COLO668 (cell line): ENCODE data around the gene ZGLP1.
"Not testable (repeated sequence)": the region's sequence is repeated elsewhere in the genome, so short reads cannot be mapped to it uniquely, and the experiment has no call there.

Experiments used
- DNase-seq: peaks from one replicate; lab custom pipeline; 2025; ENCODE audit not compliant: unreplicated experiment; lab: John Stamatoyannopoulos, UW

The ZGLP1 gene

DNA sequence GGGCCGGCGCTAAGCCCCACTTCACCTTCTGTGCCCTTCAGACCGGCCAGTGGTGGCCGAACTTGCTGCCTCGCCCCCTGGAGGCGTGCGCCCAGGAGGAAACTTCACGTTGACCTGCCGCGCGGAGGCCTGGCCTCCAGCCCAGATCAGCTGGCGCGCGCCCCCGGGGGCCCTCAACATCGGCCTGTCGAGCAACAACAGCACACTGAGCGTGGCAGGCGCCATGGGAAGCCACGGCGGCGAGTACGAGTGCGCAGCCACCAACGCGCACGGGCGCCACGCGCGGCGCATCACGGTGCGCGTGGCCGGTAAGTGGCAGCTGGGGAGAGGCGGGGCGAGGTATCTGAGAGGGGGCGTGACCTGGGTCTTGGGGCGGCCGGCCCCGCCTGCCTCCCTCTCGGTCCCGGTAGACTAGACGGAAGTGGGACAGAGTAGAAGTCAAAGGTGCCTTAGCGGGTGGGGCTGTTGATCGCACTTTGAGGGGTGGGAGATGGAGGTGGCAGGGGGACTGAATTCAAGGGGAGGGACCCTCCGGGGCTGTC lies 14.2 kb downstream of the ZGLP1 start:
- DNase-seq, result no peak

DNA sequence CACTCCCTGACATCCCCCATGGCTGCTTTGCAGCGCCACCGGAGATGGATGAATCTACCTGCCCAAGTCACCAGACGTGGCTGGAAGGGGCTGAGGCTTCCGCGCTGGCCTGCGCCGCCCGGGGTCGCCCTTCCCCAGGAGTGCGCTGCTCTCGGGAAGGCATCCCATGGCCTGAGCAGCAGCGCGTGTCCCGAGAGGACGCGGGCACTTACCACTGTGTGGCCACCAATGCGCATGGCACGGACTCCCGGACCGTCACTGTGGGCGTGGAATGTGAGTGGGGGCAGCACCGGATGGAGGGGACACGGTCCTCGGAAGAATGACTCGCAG lies 15.3 kb downstream of the ZGLP1 start:
- no peak for DNase-seq

DNA sequence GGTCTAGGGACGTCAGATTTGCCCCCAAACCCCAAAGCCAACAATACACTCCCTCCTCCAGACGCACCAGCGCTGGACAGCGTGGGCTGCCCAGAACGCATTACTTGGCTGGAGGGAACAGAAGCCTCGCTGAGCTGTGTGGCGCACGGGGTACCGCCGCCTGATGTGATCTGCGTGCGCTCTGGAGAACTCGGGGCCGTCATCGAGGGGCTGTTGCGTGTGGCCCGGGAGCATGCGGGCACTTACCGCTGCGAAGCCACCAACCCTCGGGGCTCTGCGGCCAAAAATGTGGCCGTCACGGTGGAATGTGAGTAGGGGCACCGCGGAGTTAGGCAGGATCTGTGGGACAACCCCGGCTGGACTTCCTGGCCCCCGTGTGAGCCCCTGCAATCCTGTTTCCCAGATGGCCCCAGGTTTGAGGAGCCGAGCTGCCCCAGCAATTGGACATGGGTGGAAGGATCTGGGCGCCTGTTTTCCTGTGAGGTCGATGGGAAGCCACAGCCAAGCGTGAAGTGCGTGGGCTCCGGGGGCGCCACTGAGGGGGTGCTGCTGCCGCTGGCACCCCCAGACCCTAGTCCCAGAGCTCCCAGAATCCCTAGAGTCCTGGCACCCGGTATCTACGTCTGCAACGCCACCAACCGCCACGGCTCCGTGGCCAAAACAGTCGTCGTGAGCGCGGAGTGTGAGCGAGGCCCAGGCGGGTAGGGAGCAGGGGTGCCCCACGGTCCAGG lies 15.8 kb downstream of the ZGLP1 start:
- no peak for DNase-seq

DNA sequence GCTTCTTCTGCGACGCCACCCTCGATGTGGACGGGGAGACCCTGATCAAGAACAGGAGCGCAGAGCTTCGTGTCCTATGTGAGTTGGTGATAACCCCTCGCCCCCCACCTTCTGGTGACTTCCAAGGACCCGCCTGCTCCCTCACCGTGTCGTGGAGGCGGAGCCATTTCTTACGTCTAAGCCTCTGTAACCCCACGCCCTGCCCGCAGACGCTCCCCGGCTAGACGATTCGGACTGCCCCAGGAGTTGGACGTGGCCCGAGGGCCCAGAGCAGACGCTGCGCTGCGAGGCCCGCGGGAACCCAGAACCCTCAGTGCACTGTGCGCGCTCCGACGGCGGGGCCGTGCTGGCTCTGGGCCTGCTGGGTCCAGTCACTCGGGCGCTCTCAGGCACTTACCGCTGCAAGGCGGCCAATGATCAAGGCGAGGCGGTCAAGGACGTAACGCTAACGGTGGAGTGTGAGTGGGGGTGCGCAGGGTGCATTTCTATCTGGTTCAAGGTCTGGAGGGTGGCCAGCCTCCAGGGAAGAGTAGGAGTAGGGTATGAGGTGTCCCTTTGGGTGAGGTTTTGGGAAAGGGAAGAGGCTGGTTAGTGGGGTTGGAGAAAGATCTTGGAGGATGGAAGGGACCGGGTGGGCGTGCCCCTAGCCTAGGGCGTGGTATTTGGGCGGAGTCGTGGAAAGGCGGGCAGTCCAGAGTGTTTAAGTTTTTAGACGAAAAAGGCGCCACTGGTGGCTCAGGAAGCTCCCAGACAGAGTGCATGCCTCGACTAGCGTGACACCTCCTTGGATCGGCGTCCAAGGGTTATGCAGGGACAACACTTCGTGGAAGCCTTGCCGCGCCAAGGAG lies 16.6 kb downstream of the ZGLP1 start:
- DNase-seq, result no peak

DNA sequence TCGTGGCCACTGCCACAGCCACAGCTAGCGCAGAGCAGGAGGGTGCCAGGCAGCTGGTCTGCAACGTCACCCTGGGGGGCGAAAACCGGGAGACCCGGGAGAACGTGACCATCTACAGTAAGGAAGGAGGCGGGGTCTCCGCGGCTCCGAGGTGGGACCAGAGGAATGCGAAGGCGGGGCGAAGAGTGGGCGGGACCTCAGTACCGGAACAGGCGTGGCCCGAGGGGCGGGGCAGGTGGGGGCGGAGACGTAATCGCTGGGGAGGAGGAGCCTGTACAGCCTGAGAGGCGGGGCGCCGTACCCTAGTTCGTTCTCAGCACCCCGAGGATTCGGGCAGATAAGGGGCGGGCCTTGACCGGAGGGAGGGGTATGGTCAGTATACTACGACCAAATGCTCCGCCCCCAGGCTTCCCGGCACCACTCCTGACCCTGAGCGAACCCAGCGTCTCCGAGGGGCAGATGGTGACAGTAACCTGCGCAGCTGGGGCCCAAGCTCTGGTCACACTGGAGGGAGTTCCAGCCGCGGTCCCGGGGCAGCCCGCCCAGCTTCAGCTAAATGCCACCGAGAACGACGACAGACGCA lies 17.3 kb downstream of the ZGLP1 start:
- peak; percentile 58 for DNase-seq

DNA sequence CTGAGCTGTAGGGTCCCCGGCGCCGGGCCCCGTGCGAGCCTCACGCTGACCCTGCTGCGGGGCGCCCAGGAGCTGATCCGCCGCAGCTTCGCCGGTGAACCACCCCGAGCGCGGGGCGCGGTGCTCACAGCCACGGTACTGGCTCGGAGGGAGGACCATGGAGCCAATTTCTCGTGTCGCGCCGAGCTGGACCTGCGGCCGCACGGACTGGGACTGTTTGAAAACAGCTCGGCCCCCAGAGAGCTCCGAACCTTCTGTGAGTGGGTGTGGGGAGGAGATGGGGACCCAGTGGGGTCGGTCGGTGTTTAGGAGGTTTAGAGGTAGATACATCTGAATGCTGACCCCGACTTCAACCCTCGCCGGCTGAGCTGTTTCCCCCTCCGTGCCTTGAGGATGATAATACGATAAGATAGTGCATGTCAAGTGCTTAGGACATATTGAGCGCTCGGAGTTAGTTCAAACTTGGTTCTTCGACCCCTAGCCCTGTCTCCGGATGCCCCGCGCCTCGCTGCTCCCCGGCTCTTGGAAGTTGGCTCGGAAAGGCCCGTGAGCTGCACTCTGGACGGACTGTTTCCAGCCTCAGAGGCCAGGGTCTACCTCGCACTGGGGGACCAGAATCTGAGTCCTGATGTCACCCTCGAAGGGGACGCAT lies 17.9 kb downstream of the ZGLP1 start:
- DNase-seq, result no peak

DNA sequence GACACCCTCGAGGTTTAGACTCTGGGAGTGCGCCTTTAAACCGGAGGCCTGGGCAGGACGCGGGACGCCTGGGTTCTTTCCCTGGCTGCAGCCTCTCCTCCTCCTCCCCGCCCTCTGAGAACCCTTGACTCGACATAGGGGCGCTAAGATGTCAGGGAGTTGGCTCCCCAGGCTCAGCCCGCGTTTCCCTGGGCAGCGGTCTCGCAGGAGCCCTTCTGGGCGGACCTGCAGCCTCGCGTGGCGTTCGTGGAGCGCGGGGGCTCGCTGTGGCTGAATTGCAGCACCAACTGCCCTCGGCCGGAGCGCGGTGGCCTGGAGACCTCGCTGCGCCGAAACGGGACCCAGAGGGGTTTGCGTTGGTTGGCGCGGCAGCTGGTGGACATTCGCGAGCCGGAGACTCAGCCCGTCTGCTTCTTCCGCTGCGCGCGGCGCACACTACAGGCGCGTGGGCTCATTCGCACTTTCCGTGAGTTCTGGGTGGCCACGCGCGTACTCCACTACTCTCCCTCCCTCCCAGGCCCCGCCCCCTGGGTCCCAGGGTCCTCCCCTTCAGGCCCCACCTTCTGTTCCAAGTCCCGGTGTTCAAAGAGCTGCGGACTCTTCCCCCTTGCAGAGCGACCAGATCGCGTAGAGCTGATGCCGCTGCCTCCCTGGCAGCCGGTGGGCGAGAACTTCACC lies 18.6 kb downstream of the ZGLP1 start:
- DNase-seq, result peak; percentile 29

DNA sequence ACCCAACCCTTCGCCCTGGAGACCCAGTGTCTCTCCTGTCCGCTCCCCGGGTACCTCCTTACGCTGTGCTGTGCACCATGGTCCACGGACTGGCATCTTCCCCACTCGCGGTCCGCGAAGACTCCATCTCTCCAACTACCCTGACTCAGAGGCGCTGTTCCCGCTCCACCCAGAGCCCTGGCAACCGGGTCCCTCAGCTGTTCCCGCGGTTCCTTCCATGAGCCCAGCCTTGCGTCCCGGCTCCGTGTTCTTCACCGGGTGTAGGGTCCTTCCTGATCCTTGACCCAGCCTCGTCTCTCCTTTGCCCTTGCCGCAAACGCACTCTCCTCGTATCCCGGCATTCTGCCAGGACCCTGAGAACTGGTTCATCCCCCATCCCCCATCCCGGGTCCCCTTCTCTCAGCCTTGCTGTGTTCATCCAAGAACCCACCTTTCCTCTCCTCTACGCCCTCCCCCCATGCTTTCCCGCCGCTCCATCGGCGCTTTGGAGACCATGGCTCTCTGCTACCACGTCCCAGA lies 19.2 kb downstream of the ZGLP1 start:
- no peak for DNase-seq

DNA sequence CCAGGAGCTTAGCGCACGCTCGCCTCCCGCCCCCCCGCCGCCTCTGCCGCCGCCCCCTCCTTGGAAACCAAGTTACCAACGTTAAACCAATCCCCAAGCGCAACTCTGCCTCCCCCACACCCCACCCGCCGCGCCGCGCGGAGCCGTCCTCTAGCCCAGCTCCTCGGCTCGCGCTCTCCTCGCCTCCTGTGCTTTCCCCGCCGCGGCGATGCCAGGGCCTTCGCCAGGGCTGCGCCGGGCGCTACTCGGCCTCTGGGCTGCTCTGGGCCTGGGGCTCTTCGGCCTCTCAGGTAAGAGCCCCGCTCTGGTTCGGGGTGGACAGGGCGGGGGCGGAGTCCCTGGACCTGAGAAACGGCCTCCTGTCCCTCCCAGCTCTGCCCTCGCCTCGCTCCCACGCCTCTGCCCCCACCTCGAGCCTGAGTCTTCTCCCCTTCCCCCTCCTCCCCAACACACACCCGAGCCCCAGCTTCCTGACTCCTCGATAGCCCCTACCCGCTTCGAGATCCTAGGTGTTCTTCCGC lies 19.7 kb downstream of the ZGLP1 start, which contains the start of gene ICAM5:
Gene ICAM5, plus strand, starts transcription at position 117 of the 521 bp plus-strand sequence. Its CDS starts 92 bp downstream, at position 209.
- DNase-seq, result peak; percentile 30

DNA sequence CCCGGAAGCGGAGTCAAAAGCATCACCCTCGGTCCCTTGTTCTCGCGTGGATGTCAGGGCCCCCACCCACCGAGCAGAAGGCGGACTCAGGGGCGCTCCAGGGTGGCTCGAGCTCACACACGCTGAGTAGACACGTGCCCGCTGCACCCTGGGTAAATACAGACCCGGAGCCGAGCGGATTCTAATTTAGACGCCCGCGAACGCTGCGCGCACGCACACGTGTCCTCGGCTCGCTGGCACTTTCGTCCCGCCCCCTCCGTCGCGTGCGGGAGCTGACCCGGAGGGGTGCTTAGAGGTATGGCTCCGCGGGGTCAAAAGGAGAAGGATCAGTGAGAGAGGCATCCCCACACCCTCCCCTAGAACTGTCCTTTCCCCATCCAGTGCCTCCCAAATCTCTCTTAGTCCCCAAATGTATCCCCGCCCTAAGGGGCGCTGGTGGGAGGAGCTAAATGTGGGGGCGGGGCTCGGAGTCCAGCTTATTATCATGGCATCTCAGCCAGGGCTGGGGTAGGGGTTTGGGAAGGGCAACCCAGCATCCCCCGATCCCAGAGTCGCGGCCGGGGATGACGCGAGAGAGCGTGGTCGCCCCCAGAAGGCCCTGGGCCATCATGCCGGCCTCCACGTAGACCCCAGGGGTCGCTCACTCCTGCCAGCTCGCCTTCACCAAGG lies 20.3 kb downstream of the ZGLP1 start:
- DNase-seq, result peak; percentile 78

DNA sequence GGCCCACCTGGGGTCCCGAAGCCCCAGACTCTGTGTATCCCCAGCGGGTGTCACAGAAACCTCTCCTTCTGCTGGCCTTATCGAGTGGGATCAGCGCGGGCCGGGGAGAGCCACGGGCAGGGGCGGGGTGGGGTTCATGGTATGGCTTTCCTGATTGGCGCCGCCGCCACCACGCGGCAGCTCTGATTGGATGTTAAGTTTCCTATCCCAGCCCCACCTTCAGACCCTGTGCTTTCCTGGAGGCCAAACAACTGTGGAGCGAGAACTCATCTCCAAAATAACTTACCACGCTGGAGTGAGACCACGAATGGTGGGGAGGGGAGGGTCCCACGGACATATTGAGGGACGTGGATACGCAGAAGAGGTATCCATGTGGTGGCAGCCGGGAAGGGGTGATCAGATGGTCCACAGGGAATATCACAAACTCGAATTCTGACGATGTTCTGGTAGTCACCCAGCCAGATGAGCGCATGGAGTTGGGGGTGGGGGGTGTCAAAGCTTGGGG lies 20.9 kb downstream of the ZGLP1 start:
- DNase-seq, result peak; percentile 66

DNA sequence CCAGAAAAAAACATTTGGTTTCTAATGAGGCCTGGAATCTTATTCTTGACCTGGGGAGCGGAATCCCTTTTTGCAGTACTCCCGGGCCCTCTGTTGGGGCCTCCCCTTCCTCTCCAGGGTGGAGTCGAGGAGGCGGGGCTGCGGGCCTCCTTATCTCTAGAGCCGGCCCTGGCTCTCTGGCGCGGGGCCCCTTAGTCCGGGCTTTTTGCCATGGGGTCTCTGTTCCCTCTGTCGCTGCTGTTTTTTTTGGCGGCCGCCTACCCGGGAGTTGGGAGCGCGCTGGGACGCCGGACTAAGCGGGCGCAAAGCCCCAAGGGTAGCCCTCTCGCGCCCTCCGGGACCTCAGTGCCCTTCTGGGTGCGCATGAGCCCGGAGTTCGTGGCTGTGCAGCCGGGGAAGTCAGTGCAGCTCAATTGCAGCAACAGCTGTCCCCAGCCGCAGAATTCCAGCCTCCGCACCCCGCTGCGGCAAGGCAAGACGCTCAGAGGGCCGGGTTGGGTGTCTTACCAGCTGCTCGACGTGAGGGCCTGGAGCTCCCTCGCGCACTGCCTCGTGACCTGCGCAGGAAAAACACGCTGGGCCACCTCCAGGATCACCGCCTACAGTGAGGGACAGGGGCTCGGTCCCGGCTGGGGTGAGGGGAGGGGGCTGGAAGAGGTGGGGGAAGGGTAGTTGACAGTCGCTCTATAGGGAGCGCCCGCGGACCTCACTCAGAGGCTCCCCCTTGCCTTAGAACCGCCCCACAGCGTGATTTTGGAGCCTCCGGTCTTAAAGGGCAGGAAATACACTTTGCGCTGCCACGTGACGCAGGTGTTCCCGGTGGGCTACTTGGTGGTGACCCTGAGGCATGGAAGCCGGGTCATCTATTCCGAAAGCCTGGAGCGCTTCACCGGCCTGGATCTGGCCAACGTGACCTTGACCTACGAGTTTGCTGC lies 22.5 kb downstream of the ZGLP1 start, which contains the start of gene ICAM4:
Gene ICAM4, plus strand, starts transcription at position 153 of the 935 bp plus-strand sequence. Its CDS starts 58 bp downstream, at position 211.
- no peak for DNase-seq

DNA sequence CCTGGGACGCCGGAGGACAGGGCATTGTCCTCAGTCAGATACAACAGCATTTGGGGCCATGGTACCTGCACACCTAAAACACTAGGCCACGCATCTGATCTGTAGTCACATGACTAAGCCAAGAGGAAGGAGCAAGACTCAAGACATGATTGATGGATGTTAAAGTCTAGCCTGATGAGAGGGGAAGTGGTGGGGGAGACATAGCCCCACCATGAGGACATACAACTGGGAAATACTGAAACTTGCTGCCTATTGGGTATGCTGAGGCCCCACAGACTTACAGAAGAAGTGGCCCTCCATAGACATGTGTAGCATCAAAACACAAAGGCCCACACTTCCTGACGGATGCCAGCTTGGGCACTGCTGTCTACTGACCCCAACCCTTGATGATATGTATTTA lies 24.2 kb downstream of the ZGLP1 start:
- no peak for DNase-seq

DNA sequence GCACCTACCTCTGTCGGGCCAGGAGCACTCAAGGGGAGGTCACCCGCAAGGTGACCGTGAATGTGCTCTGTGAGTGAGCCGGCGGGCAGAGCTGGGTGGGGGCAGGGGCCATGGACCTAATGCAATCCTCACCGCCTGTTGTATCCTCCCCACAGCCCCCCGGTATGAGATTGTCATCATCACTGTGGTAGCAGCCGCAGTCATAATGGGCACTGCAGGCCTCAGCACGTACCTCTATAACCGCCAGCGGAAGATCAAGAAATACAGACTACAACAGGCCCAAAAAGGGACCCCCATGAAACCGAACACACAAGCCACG lies 24.7 kb downstream of the ZGLP1 start:
- no peak for DNase-seq

DNA sequence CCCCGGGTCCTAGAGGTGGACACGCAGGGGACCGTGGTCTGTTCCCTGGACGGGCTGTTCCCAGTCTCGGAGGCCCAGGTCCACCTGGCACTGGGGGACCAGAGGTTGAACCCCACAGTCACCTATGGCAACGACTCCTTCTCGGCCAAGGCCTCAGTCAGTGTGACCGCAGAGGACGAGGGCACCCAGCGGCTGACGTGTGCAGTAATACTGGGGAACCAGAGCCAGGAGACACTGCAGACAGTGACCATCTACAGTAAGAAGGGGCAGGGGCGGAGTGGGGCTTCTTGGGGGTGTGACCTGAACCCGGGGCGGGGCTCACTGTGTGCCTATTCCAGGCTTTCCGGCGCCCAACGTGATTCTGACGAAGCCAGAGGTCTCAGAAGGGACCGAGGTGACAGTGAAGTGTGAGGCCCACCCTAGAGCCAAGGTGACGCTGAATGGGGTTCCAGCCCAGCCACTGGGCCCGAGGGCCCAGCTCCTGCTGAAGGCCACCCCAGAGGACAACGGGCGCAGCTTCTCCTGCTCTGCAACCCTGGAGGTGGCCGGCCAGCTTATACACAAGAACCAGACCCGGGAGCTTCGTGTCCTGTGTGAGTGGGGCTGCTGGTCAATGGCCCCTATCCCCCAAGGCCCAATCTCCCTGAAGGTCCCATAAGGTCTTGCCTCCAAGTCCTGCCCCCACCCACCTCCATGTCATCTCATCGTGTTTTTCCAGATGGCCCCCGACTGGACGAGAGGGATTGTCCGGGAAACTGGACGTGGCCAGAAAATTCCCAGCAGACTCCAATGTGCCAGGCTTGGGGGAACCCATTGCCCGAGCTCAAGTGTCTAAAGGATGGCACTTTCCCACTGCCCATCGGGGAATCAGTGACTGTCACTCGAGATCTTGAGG lies 25.3 kb downstream of the ZGLP1 start:
- no peak for DNase-seq

DNA sequence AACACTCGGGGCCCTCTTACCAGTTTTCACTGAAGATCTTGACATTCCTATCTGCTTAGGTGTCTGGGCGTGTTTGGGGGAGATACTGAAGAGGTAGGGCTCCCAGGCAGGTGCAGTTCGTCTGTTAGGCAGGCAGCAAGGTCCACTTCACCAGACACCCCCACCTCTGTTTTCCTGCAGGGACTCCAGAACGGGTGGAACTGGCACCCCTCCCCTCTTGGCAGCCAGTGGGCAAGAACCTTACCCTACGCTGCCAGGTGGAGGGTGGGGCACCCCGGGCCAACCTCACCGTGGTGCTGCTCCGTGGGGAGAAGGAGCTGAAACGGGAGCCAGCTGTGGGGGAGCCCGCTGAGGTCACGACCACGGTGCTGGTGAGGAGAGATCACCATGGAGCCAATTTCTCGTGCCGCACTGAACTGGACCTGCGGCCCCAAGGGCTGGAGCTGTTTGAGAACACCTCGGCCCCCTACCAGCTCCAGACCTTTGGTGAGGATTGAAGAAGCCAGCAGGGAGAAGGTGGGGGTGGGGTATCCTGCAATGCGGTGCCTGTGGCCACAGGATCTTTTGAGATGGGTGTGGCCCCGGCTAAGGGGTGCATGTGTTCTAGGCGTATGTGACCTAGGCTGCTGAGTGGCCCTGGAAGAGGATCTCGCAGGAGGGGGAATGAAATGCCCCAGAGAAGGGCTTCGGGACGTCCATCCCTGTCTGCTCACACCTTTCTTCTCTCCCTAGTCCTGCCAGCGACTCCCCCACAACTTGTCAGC lies 26.1 kb downstream of the ZGLP1 start:
- no peak for DNase-seq

DNA sequence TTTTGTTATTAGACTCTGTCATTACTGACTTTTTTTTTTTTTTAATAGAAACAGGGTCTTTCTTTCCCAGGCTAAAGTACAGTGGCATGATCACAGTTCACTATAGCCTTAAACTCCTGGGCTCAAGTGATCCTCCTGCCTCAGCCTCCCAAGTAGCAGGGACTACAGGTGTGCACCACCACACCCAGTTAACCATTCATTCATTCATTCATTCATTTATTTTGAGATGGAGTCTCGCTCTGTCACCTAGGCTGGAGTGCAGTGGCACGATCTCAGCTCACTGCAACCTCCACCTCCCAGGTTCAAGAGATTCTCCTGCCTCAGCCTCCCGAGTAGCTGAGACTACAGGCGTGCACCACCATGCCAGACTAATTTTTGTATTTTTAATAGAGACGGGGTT lies 27.6 kb downstream of the ZGLP1 start:
- DNase-seq, result not testable (repeated sequence)
